Erythroblast (primary cell): Measurements from ENCODE around the gene NDUFB10.

ENCODE experiments used
- GATA1 ChIP-seq: IDR thresholded peaks from 2 replicates; pipeline ENCODE4 v1.6.1; 2011; ENCODE audit warnings: low read depth, mild to moderate bottlenecking, control low read depth, low read length, moderate library complexity
- POLR2A ChIP-seq: IDR thresholded peaks from 2 replicates; pipeline ENCODE4 v1.6.1; 2011; ENCODE audit warnings: mild to moderate bottlenecking, low read length

GRCh38 chr16:1960665-1961630, 1.6 kb downstream of the NDUFB10 start:
- TF ChIP-seq POLR2A: peak; percentile 83
- no peak for TF ChIP-seq GATA1
